Mesothelial cell of epicardium (in vitro differentiated cells): ENCODE results near the gene ASCL5. TPM values are rescaled to one million over a fixed set of nuclear protein-coding genes. Genes with fewer than 3 reads are reported as not detected.

Source experiments
- DNase-seq, 2 experiments: peaks; one replicate each; pipeline ENCODE4 v3.0.0; 2021; ENCODE audit warnings: low spot score in 2 of 2; ENCODE audit not compliant: unreplicated experiment in 2 of 2
- H3K27ac Mint-ChIP-seq: 2 replicates; pipeline ENCODE4 v1.8.0; 2021; ENCODE audit warnings: mixed read lengths
- H3K27me3 Mint-ChIP-seq: 2 replicates; pipeline ENCODE4 v1.8.0; 2021; ENCODE audit warnings: low read depth, mixed read lengths
- H3K36me3 Mint-ChIP-seq: 2 replicates; pipeline ENCODE4 v1.8.0; 2021; ENCODE audit warnings: mixed read lengths
- H3K4me1 Mint-ChIP-seq: 2 replicates; pipeline ENCODE4 v1.8.0; 2021; ENCODE audit warnings: mixed read lengths
- H3K4me3 Mint-ChIP-seq: 2 replicates; pipeline ENCODE4 v1.8.0; 2021; ENCODE audit warnings: mild to moderate bottlenecking, moderate library complexity, mixed read lengths
- H3K9me3 Mint-ChIP-seq: 2 replicates; pipeline ENCODE4 v1.8.0; 2021; ENCODE audit warnings: mixed read lengths
- CTCF ChIP-seq: fragments of 200-600 bp; sonication (generic); IDR thresholded peaks from one replicate; pipeline ENCODE4 v1.5.0; 2021; ENCODE audit warnings: antibody characterized with exemption; ENCODE audit not compliant: unreplicated experiment
- total RNA-seq: library from RNA; stranded (reverse); gene quantifications from 3 replicates; pipeline ENCODE4 v1.2.1, GENCODE V29; 2021

ASCL5 gene
- total RNA-seq, 1 donor from 2014 or later: not detected

GRCh38 chr1:201113451-201114244, 13.3 kb downstream of the ASCL5 start:
- no peaks in the 10 kb centered on the region for H3K9me3 Mint-ChIP-seq
- H3K27ac Mint-ChIP-seq: no peak overlapping the region
- DNase-seq: no peak
- H3K27me3 Mint-ChIP-seq: peaks cover 39% of the 10 kb centered on the region
- no peaks in the 10 kb centered on the region for H3K36me3 Mint-ChIP-seq
- TF ChIP-seq CTCF: no peak
- H3K4me3 Mint-ChIP-seq: peak overlapping the region; percentile 73
- H3K4me1 Mint-ChIP-seq: no peaks in the 10 kb centered on the region

GRCh38 chr1:201112926-201113325, 14.1 kb downstream of the ASCL5 start:
- no peak for TF ChIP-seq CTCF
- Mint-ChIP-seq H3K36me3 (no peaks in the 10 kb centered on the region), H3K27me3 (peaks cover 34% of the 10 kb centered on the region), H3K4me3 (no peak overlapping the region), H3K9me3 (no peaks in the 10 kb centered on the region), H3K27ac (no peak overlapping the region), H3K4me1 (no peaks in the 10 kb centered on the region)
- no peak for DNase-seq

- no peaks in the 10 kb centered on the region for H3K36me3 Mint-ChIP-seq
- no peak within 1 kb of the TSS for H3K4me3 Mint-ChIP-seq
- H3K9me3 Mint-ChIP-seq: no peaks in the 10 kb centered on the region
- no peaks in the 10 kb centered on the region for H3K4me1 Mint-ChIP-seq
- no peak for TF ChIP-seq CTCF
- no peak for DNase-seq
- H3K27me3 Mint-ChIP-seq: peaks cover 29% of the 10 kb centered on the region
- H3K27ac Mint-ChIP-seq: no peak within 1 kb of the TSS
Measured at GRCh38 chr1:201112173-201112731, 14.7 kb downstream of the ASCL5 start, which contains the start of gene CACNA1S. Gene CACNA1S, minus strand, starts transcription at chr1:201112426. Its CDS starts 87 bp downstream, at chr1:201112339.

GRCh38 chr1:201111672-201112071, 15.3 kb downstream of the ASCL5 start:
- Mint-ChIP-seq H3K9me3 (no peaks in the 10 kb centered on the region), H3K27ac (no peak overlapping the region), H3K36me3 (no peaks in the 10 kb centered on the region), H3K4me1 (no peaks in the 10 kb centered on the region), H3K4me3 (no peak overlapping the region), H3K27me3 (peaks cover 26% of the 10 kb centered on the region)
- TF ChIP-seq CTCF: no peak
- no peak for DNase-seq

GRCh38 chr1:201111156-201111555, 15.8 kb downstream of the ASCL5 start:
- Mint-ChIP-seq H3K4me3 (no peak overlapping the region), H3K36me3 (no peaks in the 10 kb centered on the region), H3K9me3 (no peaks in the 10 kb centered on the region), H3K27me3 (peaks cover 20% of the 10 kb centered on the region), H3K27ac (no peak overlapping the region), H3K4me1 (no peaks in the 10 kb centered on the region)
- no peak for TF ChIP-seq CTCF
- DNase-seq: no peak
